SK-N-SH treated with all-trans-retinoic acid at 6 μM for 48 hours (cell line): ENCODE results near the gene HDAC4.

ENCODE experiments used
- BACH2 ChIP-seq: fragments of 250-450 bp; sonication (Bioruptor Pico); IDR thresholded peaks from 2 replicates; pipeline ENCODE4 v1.9.0; 2021; ENCODE audit warnings: mild to moderate bottlenecking, borderline replicate concordance
- CREB5 ChIP-seq: fragments of 250-450 bp; sonication (Bioruptor Pico); IDR thresholded peaks from 2 replicates; pipeline ENCODE4 v1.5.1; 2020; ENCODE audit warnings: low read depth, mild to moderate bottlenecking, moderate library complexity
- CSDC2 ChIP-seq: fragments of 250-450 bp; sonication (Bioruptor Pico); IDR thresholded peaks from 2 replicates; pipeline ENCODE4 v1.5.0; 2020; ENCODE audit warnings: mild to moderate bottlenecking, moderate library complexity
- GLIS3 ChIP-seq: fragments of 250-450 bp; sonication (Bioruptor Pico); IDR thresholded peaks from 2 replicates; pipeline ENCODE4 v1.5.0; 2020; ENCODE audit warnings: mild to moderate bottlenecking, moderate library complexity
- PATZ1 ChIP-seq: fragments of 250-450 bp; sonication (Bioruptor Pico); IDR thresholded peaks from 2 replicates; pipeline ENCODE4 v1.8.0; 2020; ENCODE audit warnings: mild to moderate bottlenecking, moderate library complexity, borderline replicate concordance
- POU6F1 ChIP-seq: fragments of 250-450 bp; sonication (Bioruptor Pico); IDR thresholded peaks from 2 replicates; pipeline ENCODE4 v1.8.0; 2021; ENCODE audit warnings: low read depth, mild to moderate bottlenecking, moderate library complexity, borderline replicate concordance
- PPARA ChIP-seq: fragments of 250-450 bp; sonication (Bioruptor Pico); IDR thresholded peaks from 2 replicates; pipeline ENCODE4 v1.5.0; 2020; ENCODE audit warnings: mild to moderate bottlenecking, borderline replicate concordance
- ZFP3 ChIP-seq: fragments of 250-450 bp; sonication (Bioruptor Pico); IDR thresholded peaks from 2 replicates; pipeline ENCODE4 v1.5.0; 2020; ENCODE audit warnings: mild to moderate bottlenecking, moderate library complexity
- ZNF565 ChIP-seq: fragments of 450-650 bp; formaldehyde crosslinking; conservative IDR thresholded peaks from 2 replicates; pipeline ENCODE4 v1.5.0; 2020; ENCODE audit warnings: low read depth, mild to moderate bottlenecking, moderate library complexity

- TF ChIP-seq PATZ1 (CRISPR knock-in tag) = no peak
- no peak for TF ChIP-seq ZNF565
- no peak for TF ChIP-seq ZFP3 (CRISPR knock-in tag)
- TF ChIP-seq CREB5 (CRISPR knock-in tag) = no peak
- no peak for TF ChIP-seq PPARA (CRISPR knock-in tag)
- TF ChIP-seq CSDC2 = no peak
- no peak for TF ChIP-seq POU6F1 (CRISPR knock-in tag)
- no peak for TF ChIP-seq BACH2 (CRISPR knock-in tag)
- no peak for TF ChIP-seq GLIS3 (CRISPR knock-in tag)
Measured at GRCh38 chr2:239161711-239162140, 239.1 kb downstream of the HDAC4 start.
